Neural crest cell (in vitro differentiated cells): ENCODE results near the gene IL36G. TPM values are rescaled to one million over a fixed set of nuclear protein-coding genes. Genes with fewer than 3 reads are reported as not detected.
"Not testable (repeated sequence)": the region's sequence is repeated elsewhere in the genome, so short reads cannot be mapped to it uniquely, and the experiment has no call there.

Experiments used
- DNase-seq: peaks from one replicate; pipeline ENCODE4 v3.0.0; 2021; ENCODE audit warnings: low read depth, mixed read lengths, low spot score
- H3K27ac Mint-ChIP-seq: one replicate; pipeline ENCODE4 v1.8.0; 2021; ENCODE audit warnings: mild to moderate bottlenecking, mixed read lengths; ENCODE audit not compliant: unreplicated experiment
- H3K27me3 Mint-ChIP-seq: 2 replicates; pipeline ENCODE4 v1.8.0; 2021; ENCODE audit warnings: low read depth, mild to moderate bottlenecking, mixed read lengths
- H3K36me3 Mint-ChIP-seq: 2 replicates; pipeline ENCODE4 v1.8.0; 2021; ENCODE audit warnings: low read depth, mild to moderate bottlenecking, mixed read lengths
- H3K4me1 Mint-ChIP-seq: 2 replicates; pipeline ENCODE4 v1.8.0; 2021; ENCODE audit warnings: mixed read lengths
- H3K4me3 Mint-ChIP-seq: one replicate; pipeline ENCODE4 v1.8.0; 2021; ENCODE audit warnings: mild to moderate bottlenecking, mixed read lengths
- H3K9me3 Mint-ChIP-seq: 2 replicates; pipeline ENCODE4 v1.8.0; 2021; ENCODE audit warnings: mixed read lengths
- long read RNA-seq: library from polyadenylated mRNA; unstranded; transcript quantifications from one replicate; pipeline ENCODE4 v2.0.0, GENCODE V29; 2020
- total RNA-seq: library from RNA; stranded (reverse); gene quantifications from 2 replicates; pipeline ENCODE4 v1.2.1, GENCODE V29; 2021
- TF ChIP-seq, protein P1 (sequence below): fragments of 200-600 bp; sonication (generic); conservative IDR thresholded peaks from 2 replicates; pipeline ENCODE4 v1.5.0; 2021; ENCODE audit warnings: antibody characterized with exemption, mild to moderate bottlenecking

IL36G gene
- not detected in 2 replicates for total RNA-seq
- long read RNA-seq, result 0 reads

DNA sequence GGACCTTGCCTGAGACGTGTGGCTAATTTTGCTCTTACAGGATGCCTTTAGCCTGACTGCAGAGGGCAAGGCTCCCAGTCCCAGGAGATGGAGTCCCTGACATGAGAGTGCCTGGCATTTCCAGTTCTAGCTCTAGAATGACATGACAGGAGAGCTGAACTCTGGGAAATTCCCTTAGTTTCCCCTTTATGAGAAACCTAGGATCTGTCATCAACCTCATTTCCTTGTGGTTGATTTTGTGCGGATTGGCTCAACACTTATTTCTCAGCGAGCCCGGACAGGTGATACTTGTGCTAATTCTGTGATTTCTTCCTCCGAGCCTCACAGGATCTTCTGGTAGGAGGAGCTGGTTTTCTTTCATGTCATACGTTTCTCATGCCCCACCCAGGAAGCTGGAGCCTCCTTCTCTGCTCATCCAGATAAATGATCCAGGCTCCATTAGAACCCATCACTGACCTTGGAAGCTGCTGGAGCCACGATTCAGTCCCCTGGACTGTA lies at the start of gene IL36G:
Gene IL36G (plus strand): TSS at position 448 of the 498 bp plus-strand sequence. CDS start 633 bp downstream, outside the sequence.
- H3K27ac Mint-ChIP-seq, result no peak within 1 kb of the TSS

DNA sequence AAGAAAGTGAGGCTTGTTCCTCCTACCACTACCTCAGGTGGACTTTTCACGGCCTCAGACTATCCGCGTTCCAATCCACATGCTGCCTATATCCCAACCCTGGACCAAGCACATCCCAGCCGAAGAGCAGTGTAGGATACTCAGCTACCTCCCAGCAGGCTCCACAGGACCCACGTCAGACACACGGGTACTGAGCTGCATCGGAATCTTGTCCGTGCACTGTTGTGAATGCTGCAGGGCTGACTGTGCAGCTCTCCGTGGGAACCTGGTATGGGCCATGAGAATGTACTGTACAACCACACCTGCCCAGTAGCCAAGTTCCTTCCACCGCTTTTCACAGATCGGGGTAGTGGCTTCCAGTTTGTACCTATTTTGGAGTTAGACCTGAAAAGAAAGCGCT lies 44.5 kb upstream of the IL36G start:
- TF ChIP-seq, protein P1, sequence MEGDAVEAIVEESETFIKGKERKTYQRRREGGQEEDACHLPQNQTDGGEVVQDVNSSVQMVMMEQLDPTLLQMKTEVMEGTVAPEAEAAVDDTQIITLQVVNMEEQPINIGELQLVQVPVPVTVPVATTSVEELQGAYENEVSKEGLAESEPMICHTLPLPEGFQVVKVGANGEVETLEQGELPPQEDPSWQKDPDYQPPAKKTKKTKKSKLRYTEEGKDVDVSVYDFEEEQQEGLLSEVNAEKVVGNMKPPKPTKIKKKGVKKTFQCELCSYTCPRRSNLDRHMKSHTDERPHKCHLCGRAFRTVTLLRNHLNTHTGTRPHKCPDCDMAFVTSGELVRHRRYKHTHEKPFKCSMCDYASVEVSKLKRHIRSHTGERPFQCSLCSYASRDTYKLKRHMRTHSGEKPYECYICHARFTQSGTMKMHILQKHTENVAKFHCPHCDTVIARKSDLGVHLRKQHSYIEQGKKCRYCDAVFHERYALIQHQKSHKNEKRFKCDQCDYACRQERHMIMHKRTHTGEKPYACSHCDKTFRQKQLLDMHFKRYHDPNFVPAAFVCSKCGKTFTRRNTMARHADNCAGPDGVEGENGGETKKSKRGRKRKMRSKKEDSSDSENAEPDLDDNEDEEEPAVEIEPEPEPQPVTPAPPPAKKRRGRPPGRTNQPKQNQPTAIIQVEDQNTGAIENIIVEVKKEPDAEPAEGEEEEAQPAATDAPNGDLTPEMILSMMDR, result no peak
- no peak for DNase-seq
- H3K36me3 Mint-ChIP-seq, result no peaks in the 10 kb centered on the region
- H3K4me3 Mint-ChIP-seq, result no peak overlapping the region
- H3K9me3 Mint-ChIP-seq, result no peaks in the 10 kb centered on the region
- peaks cover 18% of the 10 kb centered on the region for H3K27me3 Mint-ChIP-seq
- H3K27ac Mint-ChIP-seq, result no peak overlapping the region
- no peaks in the 10 kb centered on the region for H3K4me1 Mint-ChIP-seq

More for the DNA sequence above, at the start of gene IL36G:
- TF ChIP-seq, protein P1, result no peak
- H3K36me3 Mint-ChIP-seq, result no peaks in the 10 kb centered on the region
- no peaks in the 10 kb centered on the region for H3K9me3 Mint-ChIP-seq
- no peak within 1 kb of the TSS for H3K4me3 Mint-ChIP-seq
- no peaks in the 10 kb centered on the region for H3K4me1 Mint-ChIP-seq
- H3K27me3 Mint-ChIP-seq, result peaks cover 37% of the 10 kb centered on the region
- DNase-seq, result no peak

DNA sequence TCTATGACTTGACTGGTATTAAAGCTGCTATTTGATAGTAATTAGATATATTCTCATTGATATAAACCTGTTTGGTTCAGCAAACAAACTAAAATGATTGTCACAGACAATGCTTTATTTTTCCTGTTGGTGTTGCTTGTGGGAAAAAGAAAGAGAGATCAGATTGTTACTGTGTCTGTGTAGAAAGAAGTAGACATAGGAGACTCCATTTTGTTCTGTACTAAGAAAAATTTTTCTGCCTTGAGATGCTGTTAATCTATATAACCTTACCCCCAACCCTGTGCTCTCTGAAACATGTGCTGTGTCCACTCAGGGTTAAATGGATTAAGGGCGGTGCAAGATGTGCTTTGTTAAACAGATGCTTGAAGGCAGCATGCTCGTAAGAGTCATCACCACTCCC lies 43.7 kb upstream of the IL36G start:
- H3K36me3 Mint-ChIP-seq, H3K27ac Mint-ChIP-seq, DNase-seq, H3K9me3 Mint-ChIP-seq, H3K4me3 Mint-ChIP-seq, H3K4me1 Mint-ChIP-seq: not testable (repeated sequence)
- peaks cover 20% of the 10 kb centered on the region for H3K27me3 Mint-ChIP-seq

DNA sequence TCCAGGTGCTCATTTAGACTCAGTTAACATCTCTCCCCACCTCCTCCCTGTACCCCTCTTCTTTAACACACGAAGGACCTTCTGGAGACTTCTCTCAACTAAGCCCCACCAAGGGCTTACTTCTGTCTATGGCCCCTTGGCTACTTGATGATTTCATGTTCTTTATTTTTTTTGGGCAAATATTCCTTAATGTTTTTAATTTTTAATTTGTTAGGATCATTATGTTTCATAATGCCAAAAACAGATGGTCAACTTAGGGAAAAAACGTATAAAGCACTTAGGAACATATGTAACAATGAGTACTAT lies 40.9 kb upstream of the IL36G start:
- Mint-ChIP-seq H3K27ac (no peak overlapping the region), H3K4me3 (no peak overlapping the region), H3K36me3 (no peaks in the 10 kb centered on the region), H3K4me1 (no peaks in the 10 kb centered on the region), H3K27me3 (peaks cover 24% of the 10 kb centered on the region), H3K9me3 (no peaks in the 10 kb centered on the region)
- TF ChIP-seq, protein P1, result no peak
- DNase-seq, result no peak

DNA sequence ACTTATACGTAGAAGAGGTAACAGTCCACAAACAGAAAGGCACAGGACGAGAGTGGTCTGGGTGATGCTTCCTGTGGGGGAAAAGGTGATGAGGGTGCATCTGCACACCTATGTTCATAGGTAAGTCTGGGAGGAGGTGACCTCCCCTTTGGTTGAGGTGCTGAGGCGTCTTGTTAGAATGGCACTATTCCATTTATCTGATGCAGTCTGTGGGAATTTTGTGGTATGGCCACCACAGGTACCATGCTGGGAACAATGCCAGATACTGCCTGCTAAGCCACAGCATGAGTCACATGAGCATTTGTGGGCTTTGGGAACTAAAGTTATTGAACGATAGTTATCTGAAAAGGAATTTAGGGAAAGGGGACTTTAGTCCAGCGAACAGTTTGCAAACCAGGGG lies 38.9 kb upstream of the IL36G start:
- Mint-ChIP-seq H3K4me3 (no peak overlapping the region), H3K27ac (no peak overlapping the region), H3K9me3 (no peaks in the 10 kb centered on the region), H3K4me1 (no peaks in the 10 kb centered on the region), H3K27me3 (peaks cover 24% of the 10 kb centered on the region), H3K36me3 (no peaks in the 10 kb centered on the region)
- DNase-seq, result no peak
- TF ChIP-seq, protein P1, result no peak

DNA sequence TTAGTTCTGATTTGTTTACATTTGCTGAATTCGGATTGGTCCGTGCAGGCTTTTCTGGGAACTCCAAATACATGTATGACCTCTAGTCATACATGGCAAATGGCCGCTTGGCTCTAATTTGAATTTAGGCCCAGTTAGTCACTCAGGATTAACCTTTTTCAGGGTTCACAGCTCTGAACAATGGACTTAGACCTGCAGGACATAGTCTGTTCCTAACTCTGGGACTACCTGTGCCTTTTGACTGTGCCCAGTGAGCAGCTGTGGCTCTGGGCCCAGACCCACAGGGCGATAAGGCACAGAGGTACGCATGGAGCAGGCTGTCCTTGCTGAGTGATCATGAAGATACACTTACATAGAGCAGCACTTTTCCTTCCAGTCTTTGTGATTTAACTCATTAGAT lies 38.4 kb upstream of the IL36G start:
- peaks cover 24% of the 10 kb centered on the region for H3K27me3 Mint-ChIP-seq
- TF ChIP-seq, protein P1, result no peak
- no peaks in the 10 kb centered on the region for H3K4me1 Mint-ChIP-seq
- H3K9me3 Mint-ChIP-seq, result no peaks in the 10 kb centered on the region
- no peak overlapping the region for H3K27ac Mint-ChIP-seq
- H3K36me3 Mint-ChIP-seq, result no peaks in the 10 kb centered on the region
- no peak overlapping the region for H3K4me3 Mint-ChIP-seq
- no peak for DNase-seq
